MM.1S (cell line): Measurements from ENCODE around the gene EML1.
A peak's percentile ranks its signal among the peaks of the same experiment; 100 is the strongest.

ENCODE experiments used
- DNase-seq: peaks from one replicate; pipeline ENCODE4 v3.0.0-alpha.2; 2015
- H2AFZ ChIP-seq: fragments of 300-600 bp; sonication (generic); 2 replicates; pipeline ENCODE4 v1.6.0; 2016; ENCODE audit warnings: antibody characterized with exemption, low read length
- H3F3A ChIP-seq: fragments of 300-600 bp; sonication (generic); 2 replicates; pipeline ENCODE4 v1.6.1; 2016; ENCODE audit warnings: mild to moderate bottlenecking, antibody characterized with exemption, low read length, moderate library complexity, mixed read lengths; ENCODE audit not compliant: insufficient read depth
- H3K27ac ChIP-seq: fragments of 300-600 bp; sonication (generic); 2 replicates; pipeline ENCODE4 v1.5.1; 2016; ENCODE audit warnings: mild to moderate bottlenecking, low read length
- H3K27me3 ChIP-seq: fragments of 300-600 bp; sonication (generic); replicated peaks from 2 replicates; pipeline ENCODE4 v1.6.0; 2016; ENCODE audit warnings: low read length; ENCODE audit not compliant: insufficient read depth
- H3K36me3 ChIP-seq: fragments of 300-600 bp; sonication (generic); replicated peaks from 2 replicates; pipeline ENCODE4 v1.6.1; 2016; ENCODE audit warnings: mild to moderate bottlenecking, low read length, mixed read lengths; ENCODE audit not compliant: insufficient read depth
- H3K4me1 ChIP-seq: fragments of 300-600 bp; sonication (generic); 2 replicates; pipeline ENCODE4 v1.6.1; 2016; ENCODE audit warnings: low read length, mixed read lengths
- H3K4me2 ChIP-seq: fragments of 300-600 bp; sonication (generic); 2 replicates; pipeline ENCODE4 v1.6.0; 2016; ENCODE audit warnings: low read depth, low read length
- H3K4me3 ChIP-seq: fragments of 300-600 bp; sonication (generic); 2 replicates; pipeline ENCODE4 v1.5.1; 2016; ENCODE audit warnings: low read length, mixed read lengths
- H3K79me2 ChIP-seq: fragments of 300-600 bp; sonication (generic); 2 replicates; pipeline ENCODE4 v1.6.1; 2016; ENCODE audit warnings: mixed run types, low read length, mixed read lengths
- H3K9ac ChIP-seq: fragments of 300-600 bp; sonication (generic); 2 replicates; pipeline ENCODE4 v1.6.1; 2016; ENCODE audit warnings: low read length, mixed read lengths
- H3K9me2 ChIP-seq: fragments of 300-600 bp; sonication (generic); replicated peaks from 2 replicates; pipeline ENCODE4 v1.6.1; 2016; ENCODE audit warnings: mild to moderate bottlenecking, low read length, mixed read lengths; ENCODE audit not compliant: insufficient read depth
- H3K9me3 ChIP-seq: fragments of 300-600 bp; sonication (generic); replicated peaks from 2 replicates; pipeline ENCODE4 v1.6.1; 2016; ENCODE audit warnings: mild to moderate bottlenecking, low read length, mixed read lengths; ENCODE audit not compliant: insufficient read depth
- H4K20me1 ChIP-seq: fragments of 300-600 bp; sonication (generic); 2 replicates; pipeline ENCODE4 v1.6.1; 2016; ENCODE audit warnings: mild to moderate bottlenecking, low read length, moderate library complexity, mixed read lengths; ENCODE audit not compliant: insufficient read depth
- EZH2 ChIP-seq: fragments of 300-600 bp; sonication (generic); optimal IDR thresholded peaks from 2 replicates; pipeline ENCODE3; 2017; ENCODE audit warnings: low read depth, mild to moderate bottlenecking, antibody characterized with exemption, low read length, mixed read lengths
- EZH2phosphoT487 ChIP-seq: fragments of 300-600 bp; sonication (generic); IDR thresholded peaks from 2 replicates; pipeline ENCODE4 v1.6.1; 2018; ENCODE audit warnings: antibody characterized with exemption, low read length
- TF ChIP-seq, protein P1 (sequence below): fragments of 300-600 bp; sonication (generic); IDR thresholded peaks from 2 replicates; pipeline ENCODE4 v1.5.1; 2016; ENCODE audit warnings: antibody characterized with exemption, low read length, mixed read lengths

The EML1 gene

GRCh38 chr14:99899578-99900178, 106.5 kb downstream of the EML1 start:
- H4K20me1 ChIP-seq, result no peaks in the 10 kb centered on the region
- H3K27ac ChIP-seq, result no peak overlapping the region
- no peak overlapping the region for H3K4me2 ChIP-seq
- no peaks in the 10 kb centered on the region for H3K36me3 ChIP-seq
- H3K9me3 ChIP-seq, result no peaks in the 10 kb centered on the region
- no peaks in the 10 kb centered on the region for H3F3A ChIP-seq
- TF ChIP-seq EZH2phosphoT487 (no peak), EZH2 (no peak)
- TF ChIP-seq, protein P1, sequence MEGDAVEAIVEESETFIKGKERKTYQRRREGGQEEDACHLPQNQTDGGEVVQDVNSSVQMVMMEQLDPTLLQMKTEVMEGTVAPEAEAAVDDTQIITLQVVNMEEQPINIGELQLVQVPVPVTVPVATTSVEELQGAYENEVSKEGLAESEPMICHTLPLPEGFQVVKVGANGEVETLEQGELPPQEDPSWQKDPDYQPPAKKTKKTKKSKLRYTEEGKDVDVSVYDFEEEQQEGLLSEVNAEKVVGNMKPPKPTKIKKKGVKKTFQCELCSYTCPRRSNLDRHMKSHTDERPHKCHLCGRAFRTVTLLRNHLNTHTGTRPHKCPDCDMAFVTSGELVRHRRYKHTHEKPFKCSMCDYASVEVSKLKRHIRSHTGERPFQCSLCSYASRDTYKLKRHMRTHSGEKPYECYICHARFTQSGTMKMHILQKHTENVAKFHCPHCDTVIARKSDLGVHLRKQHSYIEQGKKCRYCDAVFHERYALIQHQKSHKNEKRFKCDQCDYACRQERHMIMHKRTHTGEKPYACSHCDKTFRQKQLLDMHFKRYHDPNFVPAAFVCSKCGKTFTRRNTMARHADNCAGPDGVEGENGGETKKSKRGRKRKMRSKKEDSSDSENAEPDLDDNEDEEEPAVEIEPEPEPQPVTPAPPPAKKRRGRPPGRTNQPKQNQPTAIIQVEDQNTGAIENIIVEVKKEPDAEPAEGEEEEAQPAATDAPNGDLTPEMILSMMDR, result peak; percentile 31
- H3K4me3 ChIP-seq, result no peak overlapping the region
- H3K9ac ChIP-seq, result no peak overlapping the region
- H2AFZ ChIP-seq, result no peak overlapping the region
- H3K4me1 ChIP-seq, result no peaks in the 10 kb centered on the region
- no peaks in the 10 kb centered on the region for H3K9me2 ChIP-seq
- DNase-seq, result peak; percentile 15
- no peaks in the 10 kb centered on the region for H3K27me3 ChIP-seq
- H3K79me2 ChIP-seq, result no peaks in the 10 kb centered on the region

DNA sequence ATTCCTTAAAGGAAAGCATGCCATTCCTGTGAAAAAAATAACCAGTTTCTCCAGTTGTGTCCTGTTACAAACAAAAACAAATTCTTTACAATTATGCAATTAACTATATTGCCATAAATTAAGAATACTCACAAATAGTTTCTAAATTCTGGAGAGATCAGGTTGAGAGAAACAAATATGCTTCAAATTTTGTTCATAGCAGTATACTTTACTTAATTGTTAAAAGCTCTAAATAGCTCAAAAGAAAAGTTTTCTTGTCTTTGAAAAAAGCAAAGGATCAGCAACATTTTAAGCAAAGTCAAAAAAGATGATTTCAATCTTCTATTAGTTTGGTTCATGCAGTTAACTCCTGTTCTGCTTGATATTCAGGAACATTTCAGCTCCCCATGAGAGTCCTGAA, 109.7 kb downstream of the EML1 start:
- H3K27me3 ChIP-seq, result no peaks in the 10 kb centered on the region
- no peak overlapping the region for H3K9ac ChIP-seq
- no peaks in the 10 kb centered on the region for H3K9me3 ChIP-seq
- no peaks in the 10 kb centered on the region for H3K4me1 ChIP-seq
- no peak for DNase-seq
- no peak overlapping the region for H3K4me3 ChIP-seq
- no peak overlapping the region for H2AFZ ChIP-seq
- H3K36me3 ChIP-seq, result no peaks in the 10 kb centered on the region
- TF ChIP-seq EZH2phosphoT487 (no peak), EZH2 (no peak)
- TF ChIP-seq, protein P1, result no peak
- H3K27ac ChIP-seq, result no peak overlapping the region
- H3K4me2 ChIP-seq, result no peak overlapping the region
- no peaks in the 10 kb centered on the region for H3F3A ChIP-seq
- no peaks in the 10 kb centered on the region for H4K20me1 ChIP-seq
- no peaks in the 10 kb centered on the region for H3K9me2 ChIP-seq
- H3K79me2 ChIP-seq, result no peaks in the 10 kb centered on the region

DNA sequence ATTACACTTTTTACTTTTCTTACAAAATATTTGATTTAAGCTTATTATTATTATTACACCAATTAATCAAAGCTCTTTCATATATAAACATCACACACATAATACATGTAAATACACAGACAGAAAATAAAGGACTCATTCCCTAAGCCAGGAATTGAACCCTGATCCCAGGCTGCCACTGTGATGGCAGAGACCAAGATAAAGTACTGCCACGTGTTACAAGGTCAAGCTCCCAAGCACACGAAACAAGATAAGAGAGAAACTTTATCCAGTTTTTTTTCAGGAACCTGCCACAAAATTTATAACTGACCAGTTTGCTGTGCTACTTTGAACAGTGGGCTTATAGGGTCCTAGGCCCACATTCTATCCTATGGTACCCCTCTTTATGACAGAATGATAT, 111.3 kb downstream of the EML1 start:
- no peaks in the 10 kb centered on the region for H3K9me2 ChIP-seq
- TF ChIP-seq EZH2phosphoT487, result no peak
- H3K27ac ChIP-seq, result no peak overlapping the region
- no peaks in the 10 kb centered on the region for H3K79me2 ChIP-seq
- H2AFZ ChIP-seq, result no peak overlapping the region
- H3K36me3 ChIP-seq, result no peaks in the 10 kb centered on the region
- no peaks in the 10 kb centered on the region for H3F3A ChIP-seq
- no peaks in the 10 kb centered on the region for H4K20me1 ChIP-seq
- H3K27me3 ChIP-seq, result no peaks in the 10 kb centered on the region
- no peak for DNase-seq
- H3K4me3 ChIP-seq, result no peak overlapping the region
- H3K9me3 ChIP-seq, result no peaks in the 10 kb centered on the region
- H3K4me2 ChIP-seq, result no peak overlapping the region
- no peaks in the 10 kb centered on the region for H3K4me1 ChIP-seq
- H3K9ac ChIP-seq, result no peak overlapping the region

DNA sequence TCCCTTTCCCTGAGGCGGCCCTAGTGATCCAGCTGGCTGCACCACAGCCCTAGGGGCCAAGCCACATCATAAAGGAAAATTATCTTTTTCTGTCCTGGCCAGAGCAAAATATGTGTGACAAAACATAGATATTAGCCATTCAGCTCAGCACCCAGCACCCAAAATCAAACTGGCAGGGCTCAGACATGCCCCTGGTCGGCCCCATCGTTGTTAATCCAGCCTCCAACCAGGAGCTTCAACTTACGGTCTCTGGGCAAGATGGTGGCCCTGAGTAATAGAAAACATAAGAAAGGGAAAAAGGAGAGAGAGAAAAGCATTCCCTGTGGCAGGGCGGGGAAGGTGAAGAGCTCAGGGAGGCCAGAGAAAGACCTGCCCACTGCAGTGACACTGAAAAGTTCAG, 111.9 kb downstream of the EML1 start:
- Histone ChIP-seq H3K4me3 (no peak overlapping the region), H3K79me2 (no peaks in the 10 kb centered on the region), H3K9me2 (no peaks in the 10 kb centered on the region), H3F3A (no peaks in the 10 kb centered on the region), H3K27ac (no peak overlapping the region), H3K9ac (no peak overlapping the region), H2AFZ (no peak overlapping the region), H3K36me3 (no peaks in the 10 kb centered on the region), H3K4me1 (no peaks in the 10 kb centered on the region), H3K27me3 (no peaks in the 10 kb centered on the region), H3K9me3 (no peaks in the 10 kb centered on the region), H4K20me1 (no peaks in the 10 kb centered on the region), H3K4me2 (no peak overlapping the region)
- no peak for TF ChIP-seq EZH2phosphoT487
- no peak for TF ChIP-seq EZH2
- TF ChIP-seq, protein P1, result no peak
- no peak for DNase-seq
